ENCODE results near the gene KLF16. TPM values are rescaled to one million over a fixed set of nuclear protein-coding genes. Genes with fewer than 3 reads are reported as not detected.

The KLF16 gene
- total RNA-seq, 1 donor from 2014 or later = 26.3 TPM

- peak; percentile 97 for DNase-seq (ENCODE audit: extremely low spot score, unreplicated experiment)
- TF ChIP-seq CTCF (IDR thresholded peaks at IDR 0.05) = no peak
These were observed 8.1 kb downstream of the KLF16 start for GRCh38 chr19:1855040-1855827.

GRCh38 chr19:1854542-1855039 is 8.8 kb downstream of the KLF16 start:
- no peaks in the 10 kb centered on the region for H3K36me3 Mint-ChIP-seq (ENCODE audit: unreplicated experiment)
- no peak for DNase-seq (ENCODE audit: extremely low spot score, unreplicated experiment)
- no peak for TF ChIP-seq CTCF (IDR thresholded peaks at IDR 0.05)
- peaks cover 49% of the 10 kb centered on the region for H3K4me1 Mint-ChIP-seq (ENCODE audit: unreplicated experiment)
- peak overlapping the region; percentile 83 for H3K27ac Mint-ChIP-seq (ENCODE audit: unreplicated experiment)
- no peaks in the 10 kb centered on the region for H3K9me3 Mint-ChIP-seq (ENCODE audit: unreplicated experiment)
- H3K4me3 Mint-ChIP-seq (ENCODE audit: unreplicated experiment) = no peak overlapping the region
- no peaks in the 10 kb centered on the region for H3K27me3 Mint-ChIP-seq (ENCODE audit: unreplicated experiment)

More at GRCh38 chr19:1855040-1855827, 8.1 kb downstream of the KLF16 start:
- Mint-ChIP-seq H3K4me3 (ENCODE audit: unreplicated experiment) (peak overlapping the region; percentile 55), H3K36me3 (ENCODE audit: unreplicated experiment) (no peaks in the 10 kb centered on the region), H3K27ac (ENCODE audit: unreplicated experiment) (peak overlapping the region; percentile 91), H3K9me3 (ENCODE audit: unreplicated experiment) (no peaks in the 10 kb centered on the region), H3K27me3 (ENCODE audit: unreplicated experiment) (no peaks in the 10 kb centered on the region), H3K4me1 (ENCODE audit: unreplicated experiment) (peaks cover 53% of the 10 kb centered on the region)

- H3K36me3 Mint-ChIP-seq (ENCODE audit: unreplicated experiment) = no peaks in the 10 kb centered on the region
- no peak overlapping the region for H3K4me3 Mint-ChIP-seq (ENCODE audit: unreplicated experiment)
- TF ChIP-seq CTCF (IDR thresholded peaks at IDR 0.05) = no peak
- no peak overlapping the region for H3K27ac Mint-ChIP-seq (ENCODE audit: unreplicated experiment)
- DNase-seq (ENCODE audit: extremely low spot score, unreplicated experiment) = no peak
- peaks cover 44% of the 10 kb centered on the region for H3K4me1 Mint-ChIP-seq (ENCODE audit: unreplicated experiment)
- no peaks in the 10 kb centered on the region for H3K9me3 Mint-ChIP-seq (ENCODE audit: unreplicated experiment)
- no peaks in the 10 kb centered on the region for H3K27me3 Mint-ChIP-seq (ENCODE audit: unreplicated experiment)
These were observed 9.3 kb downstream of the KLF16 start for GRCh38 chr19:1854039-1854541.

- H3K27ac Mint-ChIP-seq (ENCODE audit: unreplicated experiment) = peak overlapping the region; percentile 91
- H3K27me3 Mint-ChIP-seq (ENCODE audit: unreplicated experiment) = no peaks in the 10 kb centered on the region
- H3K4me3 Mint-ChIP-seq (ENCODE audit: unreplicated experiment) = no peak overlapping the region
- no peaks in the 10 kb centered on the region for H3K9me3 Mint-ChIP-seq (ENCODE audit: unreplicated experiment)
- peaks cover 46% of the 10 kb centered on the region for H3K4me1 Mint-ChIP-seq (ENCODE audit: unreplicated experiment)
- H3K36me3 Mint-ChIP-seq (ENCODE audit: unreplicated experiment) = no peaks in the 10 kb centered on the region
- DNase-seq (ENCODE audit: extremely low spot score, unreplicated experiment) = peak; percentile 94
- TF ChIP-seq CTCF (IDR thresholded peaks at IDR 0.05) = peak; percentile 93
These were observed 9.9 kb downstream of the KLF16 start for GRCh38 chr19:1853295-1854038.
